Chondrocyte (in vitro differentiated cells): ENCODE data around the gene ATP13A3. TPM values are rescaled to one million over a fixed set of nuclear protein-coding genes. Genes with fewer than 3 reads are reported as not detected.
"Not testable (repeated sequence)": the region's sequence is repeated elsewhere in the genome, so short reads cannot be mapped to it uniquely, and the experiment has no call there.

Experiments used
- DNase-seq: peaks from one replicate; pipeline ENCODE4 v3.0.0; 2021; ENCODE audit warnings: mixed read lengths, low spot score
- H3K27ac Mint-ChIP-seq: one replicate; pipeline ENCODE4 v1.8.0; 2021; ENCODE audit warnings: mild to moderate bottlenecking, moderate library complexity, mixed read lengths; ENCODE audit not compliant: unreplicated experiment
- H3K27me3 Mint-ChIP-seq: 2 replicates; pipeline ENCODE4 v1.8.0; 2021; ENCODE audit warnings: low read depth, mixed read lengths
- H3K36me3 Mint-ChIP-seq: 2 replicates; pipeline ENCODE4 v1.8.0; 2021; ENCODE audit warnings: low read depth, mixed read lengths
- H3K4me1 Mint-ChIP-seq: 2 replicates; pipeline ENCODE4 v1.8.0; 2021; ENCODE audit warnings: low read depth, mild to moderate bottlenecking, mixed read lengths
- H3K4me3 Mint-ChIP-seq: one replicate; pipeline ENCODE4 v1.8.0; 2021; ENCODE audit warnings: mild to moderate bottlenecking, moderate library complexity, mixed read lengths; ENCODE audit not compliant: unreplicated experiment
- H3K9me3 Mint-ChIP-seq: 2 replicates; pipeline ENCODE4 v1.8.0; 2021; ENCODE audit warnings: low read depth, mixed read lengths
- CTCF ChIP-seq: fragments of 200-600 bp; sonication (generic); IDR thresholded peaks from 2 replicates; pipeline ENCODE4 v1.5.0; 2021; ENCODE audit warnings: antibody characterized with exemption, mild to moderate bottlenecking, moderate library complexity
- total RNA-seq: library from RNA; stranded (reverse); gene quantifications from 3 replicates; pipeline ENCODE4 v1.2.1, GENCODE V29; 2021

Gene ATP13A3
- total RNA-seq, 1 donor from 2014 or later: 87.7 TPM

DNA sequence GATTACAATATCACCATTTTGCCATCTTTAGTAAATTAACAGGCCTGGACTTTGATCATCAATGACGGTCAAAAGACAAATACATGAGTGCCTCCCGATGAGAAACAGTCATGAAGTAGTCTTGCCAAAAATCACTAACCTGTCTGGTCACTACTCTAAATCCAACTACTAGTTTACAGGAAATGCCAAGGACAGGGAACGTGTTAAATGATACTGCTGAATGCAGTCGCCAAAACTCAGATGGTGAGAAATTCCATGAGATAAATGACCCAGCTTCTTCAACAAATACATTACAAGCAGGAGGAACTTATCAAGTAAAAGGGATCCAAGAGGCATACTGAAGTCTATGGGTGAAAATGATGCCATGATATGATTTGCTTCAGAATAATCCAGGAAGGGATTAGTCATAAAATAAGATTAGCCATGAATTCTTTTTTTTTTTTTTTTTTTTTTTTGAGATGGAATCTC lies 35.8 kb upstream of the ATP13A3 start:
- no peak for TF ChIP-seq CTCF
- H3K4me3 Mint-ChIP-seq: no peak overlapping the region
- H3K4me1 Mint-ChIP-seq: peaks cover 32% of the 10 kb centered on the region
- peaks cover 2% of the 10 kb centered on the region for H3K9me3 Mint-ChIP-seq
- H3K27me3 Mint-ChIP-seq: no peaks in the 10 kb centered on the region
- no peaks in the 10 kb centered on the region for H3K36me3 Mint-ChIP-seq
- DNase-seq: no peak
- no peak overlapping the region for H3K27ac Mint-ChIP-seq

DNA sequence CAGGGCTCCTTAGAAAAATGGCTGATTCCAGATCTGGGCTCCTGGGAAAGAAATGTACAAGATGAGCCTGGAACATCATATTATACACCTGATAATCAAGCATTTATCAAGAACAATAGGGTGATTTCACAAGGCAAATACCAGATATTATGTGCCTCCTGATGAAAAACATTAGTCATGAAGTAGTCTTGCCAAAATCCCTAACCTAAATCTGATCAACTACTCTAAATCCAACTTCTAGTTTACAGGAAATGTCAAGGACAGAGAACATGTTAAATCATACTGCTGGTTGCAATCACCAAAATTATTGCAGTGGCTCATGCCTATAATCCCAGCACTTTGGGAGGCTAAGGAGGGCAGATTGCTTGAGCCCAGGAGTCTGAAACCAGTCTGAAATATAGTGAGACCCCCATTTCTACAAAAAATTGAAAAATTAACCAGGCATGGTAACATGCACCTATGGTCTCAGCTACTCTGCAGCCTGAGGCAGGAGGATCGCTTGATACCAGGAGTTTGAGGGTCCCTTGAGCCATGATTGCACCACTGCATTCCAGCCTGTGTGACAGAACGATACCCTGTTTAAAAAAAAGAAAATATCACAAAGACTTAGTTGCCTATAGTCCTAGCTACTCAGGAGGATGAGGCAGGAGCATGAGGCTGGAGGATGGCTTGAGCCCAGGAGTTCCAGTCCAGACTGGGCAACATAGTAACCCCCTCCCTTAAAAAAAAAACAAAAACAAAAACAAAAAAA lies 34.9 kb upstream of the ATP13A3 start:
- Mint-ChIP-seq H3K36me3 (no peaks in the 10 kb centered on the region), H3K9me3 (peaks cover 2% of the 10 kb centered on the region), H3K27ac (no peak overlapping the region), H3K27me3 (no peaks in the 10 kb centered on the region), H3K4me1 (peaks cover 29% of the 10 kb centered on the region), H3K4me3 (no peak overlapping the region)
- no peak for DNase-seq
- TF ChIP-seq CTCF: no peak

DNA sequence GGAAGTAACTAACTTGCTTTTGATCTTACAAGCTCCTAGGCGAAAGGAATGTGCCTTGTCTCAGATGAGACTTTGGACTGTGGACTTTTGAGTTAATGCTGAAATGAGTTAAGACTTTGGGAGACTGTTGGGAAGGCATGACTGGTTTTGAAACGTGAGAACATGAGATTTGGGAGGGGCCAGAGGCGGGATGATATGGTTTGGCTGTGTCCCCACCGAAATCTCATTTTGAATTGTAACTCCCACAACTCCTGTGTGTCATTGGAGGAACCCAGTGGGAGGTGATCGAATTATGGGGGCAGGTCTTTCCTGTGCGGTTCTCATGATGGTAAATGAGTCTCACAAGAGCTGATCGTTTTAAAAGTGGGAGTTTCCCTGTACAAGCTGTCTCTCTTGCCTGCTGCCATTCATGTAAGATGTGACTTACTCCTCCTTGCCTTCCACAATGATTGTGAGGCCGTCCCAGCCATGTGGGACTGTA lies 33.9 kb upstream of the ATP13A3 start:
- H3K9me3 Mint-ChIP-seq, H3K36me3 Mint-ChIP-seq, H3K27me3 Mint-ChIP-seq, DNase-seq, H3K27ac Mint-ChIP-seq, H3K4me3 Mint-ChIP-seq: not testable (repeated sequence)
- H3K4me1 Mint-ChIP-seq: peaks cover 29% of the 10 kb centered on the region

DNA sequence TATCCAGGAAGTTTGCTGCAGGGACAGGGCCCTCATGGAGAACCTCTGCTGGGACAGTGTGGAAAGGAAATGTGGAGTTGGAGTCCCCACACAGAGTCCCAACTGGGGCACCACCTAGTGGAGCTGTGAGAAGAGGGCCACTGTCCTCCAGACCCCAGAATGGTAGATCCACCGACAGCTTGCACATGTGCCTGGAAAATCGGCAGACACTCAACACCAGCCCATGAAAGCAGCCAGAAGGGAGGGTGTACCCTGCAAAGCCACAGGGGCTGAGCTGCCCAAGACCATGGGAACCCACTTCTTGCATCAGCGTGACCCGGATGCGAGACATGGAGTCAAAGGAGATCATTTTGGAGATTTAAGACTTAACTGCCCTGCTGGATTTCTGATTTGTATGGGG lies 33.4 kb upstream of the ATP13A3 start:
- peak; percentile 8 for TF ChIP-seq CTCF
- not testable (repeated sequence) for H3K27me3 Mint-ChIP-seq, H3K27ac Mint-ChIP-seq, H3K36me3 Mint-ChIP-seq, H3K4me3 Mint-ChIP-seq, H3K9me3 Mint-ChIP-seq, DNase-seq
- peaks cover 29% of the 10 kb centered on the region for H3K4me1 Mint-ChIP-seq

DNA sequence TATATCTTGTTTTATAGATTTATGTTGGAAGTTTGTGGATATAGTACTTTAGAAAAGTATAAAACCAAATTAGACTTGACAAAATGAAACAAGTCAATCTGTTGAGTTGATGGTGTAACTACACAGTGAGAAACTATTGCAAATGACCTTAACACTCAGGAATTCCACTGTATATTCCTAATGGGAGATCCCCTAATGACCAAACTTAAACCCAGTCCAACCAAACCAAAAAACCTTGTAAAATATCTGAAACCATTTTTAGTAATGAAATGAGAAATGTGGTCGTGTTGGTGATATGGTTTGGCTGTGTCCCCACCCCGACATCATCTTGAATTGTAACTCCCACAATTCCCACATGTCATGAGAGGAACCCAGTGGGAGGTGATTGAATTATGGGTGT lies 31.9 kb upstream of the ATP13A3 start:
- H3K4me1 Mint-ChIP-seq: peaks cover 29% of the 10 kb centered on the region
- no peaks in the 10 kb centered on the region for H3K36me3 Mint-ChIP-seq
- no peak for TF ChIP-seq CTCF
- no peak for DNase-seq
- no peak overlapping the region for H3K4me3 Mint-ChIP-seq
- no peaks in the 10 kb centered on the region for H3K27me3 Mint-ChIP-seq
- H3K9me3 Mint-ChIP-seq: peaks cover 2% of the 10 kb centered on the region
- peak overlapping the region; percentile 32 for H3K27ac Mint-ChIP-seq

DNA sequence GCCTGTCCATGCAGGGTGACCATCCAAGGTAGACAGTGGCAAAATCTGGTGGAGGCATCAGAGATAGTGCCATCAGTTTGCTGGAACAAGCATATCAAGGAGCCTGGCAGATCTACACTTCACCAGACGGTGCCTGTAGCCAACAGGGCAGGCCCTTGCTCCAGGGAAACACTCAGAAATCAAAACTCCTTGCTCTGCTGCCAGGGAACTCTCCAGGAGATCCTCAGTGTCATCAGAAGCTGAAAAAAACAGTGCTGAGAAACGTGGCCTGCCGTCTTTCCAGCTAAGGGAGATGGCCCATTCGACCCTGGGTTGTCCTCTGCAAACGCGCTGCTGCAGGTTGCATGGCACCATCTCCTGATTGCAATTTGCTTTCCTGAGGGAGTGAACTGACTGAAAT lies 30.5 kb upstream of the ATP13A3 start:
- H3K9me3 Mint-ChIP-seq: peaks cover 2% of the 10 kb centered on the region

More for the DNA sequence above, 30.5 kb upstream of the ATP13A3 start:
- Mint-ChIP-seq H3K4me3 (no peak overlapping the region), H3K27ac (no peak overlapping the region), H3K36me3 (no peaks in the 10 kb centered on the region), H3K27me3 (no peaks in the 10 kb centered on the region), H3K4me1 (peaks cover 28% of the 10 kb centered on the region)
- no peak for TF ChIP-seq CTCF
- DNase-seq: no peak
